ENCODE results near the gene SLC38A10. TPM values are rescaled to one million over a fixed set of nuclear protein-coding genes. Genes with fewer than 3 reads are reported as not detected.

The SLC38A10 gene
- total RNA-seq, 2 experiments from 2014 or later: 48.3 to 49.5 TPM

- CTCF ChIA-PET: no interaction called here
- POLR2A ChIA-PET: no interaction called here
Measured at GRCh38 chr17:81264640-81265039, 30.5 kb downstream of the SLC38A10 start.

- ChIA-PET CTCF (no interaction called here), POLR2A (no interaction called here)
Measured at GRCh38 chr17:81263371-81264181, 31.5 kb downstream of the SLC38A10 start.

GRCh38 chr17:81261582-81262336 lies 33.3 kb downstream of the SLC38A10 start:
- ChIA-PET POLR2A (interaction anchor here (0.5 kb wide), 1 partner anchor 15 kb away, joined by 5 read pairs; no protein-coding TSS in a partner anchor), CTCF (no interaction called here)

GRCh38 chr17:81261096-81261495 lies 34.0 kb downstream of the SLC38A10 start:
- POLR2A ChIA-PET: no interaction called here
- CTCF ChIA-PET: no interaction called here

GRCh38 chr17:81260641-81261040 lies 34.5 kb downstream of the SLC38A10 start:
- ChIA-PET POLR2A (no interaction called here), CTCF (no interaction called here)

- ChIA-PET POLR2A (no interaction called here), CTCF (no interaction called here)
Measured at GRCh38 chr17:81260171-81260570, 34.9 kb downstream of the SLC38A10 start.

GRCh38 chr17:81259058-81259605 lies 36.0 kb downstream of the SLC38A10 start:
- POLR2A ChIA-PET: no interaction called here
- CTCF ChIA-PET: no interaction called here

GRCh38 chr17:81258292-81258691 lies 36.8 kb downstream of the SLC38A10 start:
- CTCF ChIA-PET: no interaction called here
- POLR2A ChIA-PET: no interaction called here

GRCh38 chr17:81257533-81257932 lies 37.6 kb downstream of the SLC38A10 start:
- POLR2A ChIA-PET: no interaction called here
- CTCF ChIA-PET: interaction anchor here (1.2 kb wide), 1 partner anchor 341 kb away, joined by 3 read pairs; no protein-coding TSS in a partner anchor

- ChIA-PET POLR2A (interaction anchor here (0.5 kb wide), 1 partner anchor 141 kb away, joined by 3 read pairs; no protein-coding TSS in a partner anchor), CTCF (interaction anchor here (1.2 kb wide), 1 partner anchor 342 kb away, joined by 3 read pairs; no protein-coding TSS in a partner anchor)
Measured at GRCh38 chr17:81256616-81257015, 38.5 kb downstream of the SLC38A10 start.

- POLR2A ChIA-PET: no interaction called here
- CTCF ChIA-PET: interaction anchor here (1.3 to 2.5 kb wide), 2 partner anchors 40 to 229 kb away, joined by 3 to 11 read pairs; partner anchors contain the start of gene SLC38A10
Measured at GRCh38 chr17:81254955-81255717, 40.0 kb downstream of the SLC38A10 start.

- POLR2A ChIA-PET: no interaction called here
Measured at GRCh38 chr17:81253358-81254131, 41.6 kb downstream of the SLC38A10 start.

GRCh38 chr17:81252987-81253329 lies 42.1 kb downstream of the SLC38A10 start:
- ChIA-PET CTCF (interaction anchor here (0.7 to 1.4 kb wide), 5 partner anchors 10 to 302 kb away, joined by 3 to 9 read pairs (median 3); no protein-coding TSS in a partner anchor), POLR2A (no interaction called here)

More at GRCh38 chr17:81253358-81254131, 41.6 kb downstream of the SLC38A10 start:
- CTCF ChIA-PET: interaction anchor here (0.7 to 2.5 kb wide), 7 partner anchors 11 to 301 kb away, joined by 3 to 11 read pairs (median 3); no protein-coding TSS in a partner anchor

- ChIA-PET CTCF (interaction anchor here (0.7 to 1.4 kb wide), 5 partner anchors 10 to 303 kb away, joined by 3 to 9 read pairs (median 3); no protein-coding TSS in a partner anchor), POLR2A (no interaction called here)
Measured at GRCh38 chr17:81252326-81252986, 42.7 kb downstream of the SLC38A10 start.

- ChIA-PET CTCF (no interaction called here), POLR2A (no interaction called here)
Measured at GRCh38 chr17:81251709-81252301, 43.3 kb downstream of the SLC38A10 start.

GRCh38 chr17:81251094-81251708 lies 43.9 kb downstream of the SLC38A10 start:
- ChIA-PET CTCF (no interaction called here), POLR2A (interaction anchor here (1.3 kb wide), 1 partner anchor 13 kb away, joined by 3 read pairs; the partner anchor contains the start of genes NDUFAF8 and TEPSIN)

All from activated CD8-positive, alpha-beta memory T cell treated with anti-CD3 and anti-CD28 coated beads for 36 hours (primary cell).